ENCODE results near the gene PRICKLE2. TPM values are rescaled to one million over a fixed set of nuclear protein-coding genes. Genes with fewer than 3 reads are reported as not detected.
A peak's percentile ranks its signal among the peaks of the same experiment; 100 is the strongest.

PRICKLE2 gene
- total RNA-seq, 4 donors from 2014 or later, result 71.8 to 99.9 (median 84.4) TPM

DNA sequence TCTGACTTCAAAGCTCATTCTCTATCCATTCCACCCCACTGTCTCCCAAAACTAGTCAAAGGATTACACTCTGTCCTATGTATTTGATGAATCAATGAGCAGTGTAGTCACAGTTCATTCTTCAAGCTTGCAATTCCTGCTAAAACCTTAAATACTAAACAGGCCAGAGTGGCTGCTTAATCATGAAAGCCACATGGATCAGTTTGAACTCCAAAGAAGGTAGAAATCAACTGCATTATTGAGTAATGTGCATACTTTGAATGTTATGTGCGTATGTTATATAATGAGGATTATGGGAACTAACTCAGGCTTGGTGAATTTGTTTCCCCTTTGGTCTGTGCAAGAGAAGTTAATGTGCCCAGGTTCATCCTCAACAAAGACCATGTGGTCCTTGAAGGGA, 45.4 kb downstream of the PRICKLE2 start:
- 88% methylated on average over 1 of the region's 1 CpG for WGBS
- H3K27me3 ChIP-seq, result no peaks in the 10 kb centered on the region
- H3K4me3 ChIP-seq, result no peak overlapping the region
- intact Hi-C loops (cut with DNase I), result loop anchor here (10.0 kb wide), 1 partner anchor 305 kb away; no protein-coding TSS in a partner anchor
- no peak for DNase-seq (ENCODE audit: extremely low spot score)
- H3K27ac ChIP-seq (replicated peaks in 1 of 4), result peak overlapping the region in 1 of 4 donors; percentile 19
- H3K36me3 ChIP-seq, result peaks cover 0 to 14% (median 0%) of the 10 kb centered on the region in 4 donors
- H3K9me3 ChIP-seq, result no peaks in the 10 kb centered on the region
- H3K4me1 ChIP-seq, result peaks cover 6 to 47% (median 20%) of the 10 kb centered on the region in 4 donors
- TF ChIP-seq POLR2AphosphoS5 (IDR thresholded peaks at IDR 0.05), result no peak
- no peak for TF ChIP-seq POLR2A (IDR thresholded peaks at IDR 0.05; ENCODE audit: low read depth)
- no peak for TF ChIP-seq CTCF (IDR thresholded peaks at IDR 0.05)
- TF ChIP-seq EP300 (IDR thresholded peaks at IDR 0.05), result no peak

GRCh38 chr3:64179249-64179648, 46.0 kb downstream of the PRICKLE2 start:
- 91% methylated on average over 4 of the region's 4 CpGs for WGBS
- Histone ChIP-seq H3K4me1 (peaks cover 0 to 44% (median 14%) of the 10 kb centered on the region in 4 donors), H3K9me3 (no peaks in the 10 kb centered on the region), H3K27ac (replicated peaks in 1 of 4) (peak overlapping the region in 2 of 4 donors; percentile 9 to 19), H3K4me3 (no peak overlapping the region), H3K36me3 (peaks cover 0 to 14% (median 0%) of the 10 kb centered on the region in 4 donors), H3K27me3 (no peaks in the 10 kb centered on the region)
- intact Hi-C loops (cut with DNase I), result no loop called here
- DNase-seq (ENCODE audit: extremely low spot score), result no peak
- TF ChIP-seq POLR2AphosphoS5 (IDR thresholded peaks at IDR 0.05), result no peak
- peak in 2 of 3 experiments; percentile 8 to 13 for TF ChIP-seq CTCF (IDR thresholded peaks at IDR 0.05)

GRCh38 chr3:64178419-64178818, 46.8 kb downstream of the PRICKLE2 start:
- Histone ChIP-seq H3K9me3 (no peaks in the 10 kb centered on the region), H3K4me1 (peaks cover 0 to 43% (median 10%) of the 10 kb centered on the region in 4 donors), H3K27me3 (no peaks in the 10 kb centered on the region), H3K4me3 (no peak overlapping the region), H3K27ac (replicated peaks in 1 of 4) (peak overlapping the region in 1 of 4 donors; percentile 20), H3K36me3 (peaks cover 0 to 14% (median 0%) of the 10 kb centered on the region in 4 donors)
- WGBS, result 69% methylated on average over 2 of the region's 2 CpGs
- no peak for DNase-seq (ENCODE audit: extremely low spot score)
- intact Hi-C loops (cut with DNase I), result no loop called here
- TF ChIP-seq EP300 (IDR thresholded peaks at IDR 0.05) (no peak), POLR2AphosphoS5 (IDR thresholded peaks at IDR 0.05) (no peak), CTCF (IDR thresholded peaks at IDR 0.05) (no peak), POLR2A (IDR thresholded peaks at IDR 0.05; ENCODE audit: low read depth) (no peak)

GRCh38 chr3:64176461-64176996, 48.7 kb downstream of the PRICKLE2 start:
- H3K4me3 ChIP-seq, result no peak overlapping the region
- WGBS, result 88% methylated on average over 4 of the region's 4 CpGs
- TF ChIP-seq POLR2AphosphoS5 (IDR thresholded peaks at IDR 0.05) (no peak), POLR2A (IDR thresholded peaks at IDR 0.05; ENCODE audit: low read depth) (no peak), CTCF (IDR thresholded peaks at IDR 0.05) (no peak)
- DNase-seq (ENCODE audit: extremely low spot score), result peak; percentile 47
- intact Hi-C loops (cut with DNase I), result no loop called here
- peaks cover 0 to 9% (median 0%) of the 10 kb centered on the region in 4 donors for H3K36me3 ChIP-seq
- H3K27ac ChIP-seq (replicated peaks in 1 of 4), result no peak overlapping the region
- peaks cover 0 to 42% (median 6%) of the 10 kb centered on the region in 4 donors for H3K4me1 ChIP-seq
- no peaks in the 10 kb centered on the region for H3K27me3 ChIP-seq
- no peaks in the 10 kb centered on the region for H3K9me3 ChIP-seq

GRCh38 chr3:64174328-64174727, 50.9 kb downstream of the PRICKLE2 start:
- peaks cover 0 to 32% (median 5%) of the 10 kb centered on the region in 4 donors for H3K4me1 ChIP-seq
- intact Hi-C loops (cut with DNase I), result no loop called here
- no peaks in the 10 kb centered on the region for H3K27me3 ChIP-seq
- H3K4me3 ChIP-seq, result no peak overlapping the region
- H3K36me3 ChIP-seq, result no peaks in the 10 kb centered on the region
- DNase-seq (ENCODE audit: extremely low spot score), result no peak
- WGBS, result 91% methylated on average over 6 of the region's 6 CpGs
- no peak overlapping the region for H3K27ac ChIP-seq (replicated peaks in 1 of 4)
- H3K9me3 ChIP-seq, result no peaks in the 10 kb centered on the region
- no peak for TF ChIP-seq POLR2A (IDR thresholded peaks at IDR 0.05; ENCODE audit: low read depth)
- TF ChIP-seq CTCF (IDR thresholded peaks at IDR 0.05), result no peak
- no peak for TF ChIP-seq EP300 (IDR thresholded peaks at IDR 0.05)
- TF ChIP-seq POLR2AphosphoS5 (IDR thresholded peaks at IDR 0.05), result no peak

All from esophagus muscularis mucosa (tissue), 4 donors.